ENCODE results near the gene KRT79.

Gene KRT79

DNA sequence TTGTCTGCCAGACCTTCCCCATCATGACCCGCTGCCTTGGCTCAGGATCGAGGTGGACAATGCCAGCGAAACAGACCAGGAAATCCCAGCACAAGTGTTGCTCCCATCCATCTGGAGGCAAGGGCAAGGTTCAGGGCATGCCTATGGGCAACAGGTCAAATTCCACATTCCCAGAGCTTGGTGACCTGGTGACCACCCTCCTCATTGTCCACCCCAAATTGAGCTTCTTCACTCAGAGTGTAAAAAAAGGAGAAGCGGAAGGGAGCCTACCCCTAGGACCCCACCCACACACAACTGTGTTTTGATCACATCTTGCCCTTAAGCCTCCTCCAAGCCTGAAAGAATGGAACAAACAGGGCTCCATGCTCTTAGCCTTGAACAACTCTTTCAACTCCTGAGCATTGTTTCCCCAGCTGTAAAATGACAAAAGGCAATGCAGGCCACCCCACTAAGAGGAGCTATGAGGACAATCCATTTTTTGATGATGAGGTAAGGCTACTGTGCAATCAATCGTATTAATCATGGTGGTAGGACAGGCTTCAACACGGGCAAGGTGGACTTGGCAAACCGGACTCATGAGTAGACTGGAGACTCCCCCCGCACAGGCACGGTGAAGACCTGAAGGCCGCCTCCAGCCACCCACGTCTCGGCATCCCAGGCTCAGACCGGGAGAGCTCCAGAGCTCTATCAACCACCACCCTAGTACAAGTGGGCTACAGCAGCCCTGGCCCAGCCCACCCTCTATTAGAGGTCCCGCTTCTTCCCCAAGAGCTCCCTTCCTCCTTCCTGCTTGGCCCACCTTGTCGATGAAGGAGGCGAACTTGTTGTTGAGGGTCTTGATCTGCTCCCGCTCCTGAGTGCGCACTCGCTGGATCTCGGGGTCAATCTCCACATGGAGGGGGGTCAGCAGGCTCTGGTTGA, 866 bp downstream of the KRT79 start:
- Mint-ChIP-seq H3K27me3 (no peaks in the 10 kb centered on the region), H3K27ac (no peak overlapping the region), H3K4me3 (no peak overlapping the region)

DNA sequence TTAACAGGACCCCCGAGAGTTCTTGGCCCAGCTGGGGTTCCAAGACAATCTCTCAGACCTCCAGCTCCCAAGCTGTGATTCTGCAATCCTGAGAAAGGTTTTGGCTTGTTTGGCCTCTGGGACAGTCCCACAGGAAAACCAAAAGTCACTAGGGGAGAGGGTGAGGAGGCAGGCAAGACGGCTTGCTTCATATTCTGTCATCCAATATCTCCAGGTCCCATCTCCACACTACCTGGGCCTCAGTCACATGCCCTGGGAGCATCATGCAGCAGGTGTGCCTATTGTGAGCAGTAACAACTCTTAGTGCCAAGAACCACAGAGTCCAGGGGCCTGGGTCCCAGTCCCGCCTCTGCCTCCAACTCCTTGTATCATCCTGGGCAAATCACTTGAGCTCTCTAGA, 1.7 kb downstream of the KRT79 start:
- Mint-ChIP-seq H3K27me3 (no peaks in the 10 kb centered on the region), H3K4me3 (no peak overlapping the region), H3K27ac (no peak overlapping the region), H3K9me3 (no peaks in the 10 kb centered on the region), H3K4me1 (ENCODE audit: low read depth) (peaks cover 37% of the 10 kb centered on the region), H3K36me3 (ENCODE audit: low read depth) (no peaks in the 10 kb centered on the region)

More for the DNA sequence above, 866 bp downstream of the KRT79 start:
- H3K4me1 Mint-ChIP-seq (ENCODE audit: low read depth): peaks cover 42% of the 10 kb centered on the region
- no peaks in the 10 kb centered on the region for H3K9me3 Mint-ChIP-seq
- H3K36me3 Mint-ChIP-seq (ENCODE audit: low read depth): no peaks in the 10 kb centered on the region

- H3K36me3 Mint-ChIP-seq (ENCODE audit: low read depth): no peaks in the 10 kb centered on the region
- peaks cover 25% of the 10 kb centered on the region for H3K4me1 Mint-ChIP-seq (ENCODE audit: low read depth)
- H3K4me3 Mint-ChIP-seq: no peak overlapping the region
- no peaks in the 10 kb centered on the region for H3K9me3 Mint-ChIP-seq
- no peak overlapping the region for H3K27ac Mint-ChIP-seq
- no peaks in the 10 kb centered on the region for H3K27me3 Mint-ChIP-seq
These were observed 2.9 kb downstream of the KRT79 start for GRCh38 chr12:52831251-52831650.

GRCh38 chr12:52829986-52830770, 3.9 kb downstream of the KRT79 start:
- H3K27me3 Mint-ChIP-seq: no peaks in the 10 kb centered on the region
- no peak overlapping the region for H3K4me3 Mint-ChIP-seq
- H3K27ac Mint-ChIP-seq: no peak overlapping the region
- H3K4me1 Mint-ChIP-seq (ENCODE audit: low read depth): peaks cover 14% of the 10 kb centered on the region
- no peaks in the 10 kb centered on the region for H3K36me3 Mint-ChIP-seq (ENCODE audit: low read depth)
- no peaks in the 10 kb centered on the region for H3K9me3 Mint-ChIP-seq

DNA sequence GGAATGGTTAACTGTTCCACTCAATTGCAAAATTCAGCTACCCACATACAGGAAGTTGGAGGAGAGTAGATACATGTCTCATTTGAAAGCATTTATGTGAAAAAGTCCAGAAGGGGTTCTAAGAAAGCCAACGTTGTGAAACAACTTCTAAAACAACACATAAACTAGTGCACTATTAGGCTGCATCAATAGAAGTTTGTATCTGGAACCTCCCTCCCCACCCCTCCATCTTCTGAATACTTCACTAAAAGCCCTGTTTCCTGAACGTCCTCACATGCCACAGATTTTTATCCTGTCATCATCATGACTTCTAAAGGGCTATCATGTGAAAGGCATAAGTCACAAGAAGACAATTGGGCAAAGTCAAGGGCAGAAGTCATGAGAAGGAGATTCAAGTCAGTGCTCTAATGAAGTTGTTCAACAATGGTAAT, 5.5 kb downstream of the KRT79 start:
- no peaks in the 10 kb centered on the region for H3K36me3 Mint-ChIP-seq (ENCODE audit: low read depth)
- no peaks in the 10 kb centered on the region for H3K9me3 Mint-ChIP-seq
- H3K4me1 Mint-ChIP-seq (ENCODE audit: low read depth): peaks cover 8% of the 10 kb centered on the region
- H3K4me3 Mint-ChIP-seq: no peak overlapping the region
- H3K27ac Mint-ChIP-seq: no peak overlapping the region
- no peaks in the 10 kb centered on the region for H3K27me3 Mint-ChIP-seq

DNA sequence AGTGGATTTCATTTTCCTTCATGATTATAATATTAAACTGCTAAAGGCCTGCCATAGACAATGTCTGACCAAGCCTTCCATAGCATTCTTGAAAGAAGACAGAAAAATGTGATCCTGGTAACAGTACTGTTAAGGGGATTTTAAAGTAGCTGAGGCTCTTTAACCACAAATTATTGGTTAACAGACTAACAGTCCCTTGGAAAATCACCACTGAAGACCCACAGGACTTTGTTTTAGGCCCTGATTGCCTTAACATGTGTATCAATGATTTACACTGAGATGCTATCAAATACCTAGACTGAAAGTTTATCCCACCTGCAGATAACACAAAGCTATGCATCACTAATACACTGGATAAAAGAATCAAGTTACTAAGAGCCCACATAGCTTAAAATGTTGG, 6.0 kb downstream of the KRT79 start:
- Mint-ChIP-seq H3K9me3 (no peaks in the 10 kb centered on the region), H3K4me1 (ENCODE audit: low read depth) (peaks cover 8% of the 10 kb centered on the region), H3K27me3 (no peaks in the 10 kb centered on the region), H3K4me3 (no peak overlapping the region), H3K27ac (no peak overlapping the region), H3K36me3 (ENCODE audit: low read depth) (no peaks in the 10 kb centered on the region)

- Mint-ChIP-seq H3K27ac (no peak overlapping the region), H3K9me3 (no peaks in the 10 kb centered on the region), H3K36me3 (ENCODE audit: low read depth) (no peaks in the 10 kb centered on the region), H3K27me3 (no peaks in the 10 kb centered on the region), H3K4me3 (no peak overlapping the region), H3K4me1 (ENCODE audit: low read depth) (peaks cover 8% of the 10 kb centered on the region)
These were observed 6.5 kb downstream of the KRT79 start for GRCh38 chr12:52827499-52828090.

- Mint-ChIP-seq H3K27me3 (no peaks in the 10 kb centered on the region), H3K27ac (no peak overlapping the region), H3K36me3 (ENCODE audit: low read depth) (no peaks in the 10 kb centered on the region), H3K4me3 (no peak overlapping the region), H3K4me1 (ENCODE audit: low read depth) (peaks cover 8% of the 10 kb centered on the region), H3K9me3 (no peaks in the 10 kb centered on the region)
These were observed 7.3 kb downstream of the KRT79 start for GRCh38 chr12:52826611-52827498.

- H3K9me3 Mint-ChIP-seq: no peaks in the 10 kb centered on the region
- no peaks in the 10 kb centered on the region for H3K27me3 Mint-ChIP-seq
- H3K4me3 Mint-ChIP-seq: no peak overlapping the region
- H3K27ac Mint-ChIP-seq: no peak overlapping the region
- no peaks in the 10 kb centered on the region for H3K36me3 Mint-ChIP-seq (ENCODE audit: low read depth)
- H3K4me1 Mint-ChIP-seq (ENCODE audit: low read depth): peaks cover 8% of the 10 kb centered on the region
These were observed 8.2 kb downstream of the KRT79 start for GRCh38 chr12:52825961-52826360.

DNA sequence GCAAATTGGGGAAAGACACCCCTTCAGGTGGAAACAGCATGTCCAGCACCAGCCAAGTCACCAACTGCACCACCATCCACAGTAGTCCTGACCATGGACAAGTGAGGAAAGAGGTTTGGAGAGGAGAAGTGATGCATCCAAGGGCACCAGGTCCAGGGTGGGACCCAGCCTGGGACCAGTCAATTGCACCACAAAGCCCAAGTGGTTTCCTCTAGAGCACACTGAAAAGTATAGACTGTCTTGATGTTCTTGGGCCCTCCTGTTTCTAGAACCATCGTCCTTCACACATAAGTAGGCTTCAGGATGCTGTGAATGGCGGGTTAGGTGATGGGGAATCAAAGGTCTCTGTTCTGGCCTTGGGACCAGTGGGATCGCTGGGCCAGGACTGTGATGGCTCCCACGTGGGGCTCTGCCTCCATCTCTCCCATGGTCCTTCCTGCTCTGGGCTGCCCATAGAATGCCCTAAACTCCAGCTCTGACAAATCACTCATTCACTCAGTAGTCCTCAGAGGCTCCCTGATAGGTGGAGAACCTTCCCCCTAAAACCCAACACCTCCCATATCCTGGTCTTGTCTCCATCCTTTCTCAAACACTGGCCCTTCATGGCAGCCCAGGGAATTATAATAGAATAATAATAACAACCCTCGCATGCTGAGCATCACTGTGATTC, 9.2 kb downstream of the KRT79 start:
- H3K36me3 Mint-ChIP-seq (ENCODE audit: low read depth): no peaks in the 10 kb centered on the region

DNA sequence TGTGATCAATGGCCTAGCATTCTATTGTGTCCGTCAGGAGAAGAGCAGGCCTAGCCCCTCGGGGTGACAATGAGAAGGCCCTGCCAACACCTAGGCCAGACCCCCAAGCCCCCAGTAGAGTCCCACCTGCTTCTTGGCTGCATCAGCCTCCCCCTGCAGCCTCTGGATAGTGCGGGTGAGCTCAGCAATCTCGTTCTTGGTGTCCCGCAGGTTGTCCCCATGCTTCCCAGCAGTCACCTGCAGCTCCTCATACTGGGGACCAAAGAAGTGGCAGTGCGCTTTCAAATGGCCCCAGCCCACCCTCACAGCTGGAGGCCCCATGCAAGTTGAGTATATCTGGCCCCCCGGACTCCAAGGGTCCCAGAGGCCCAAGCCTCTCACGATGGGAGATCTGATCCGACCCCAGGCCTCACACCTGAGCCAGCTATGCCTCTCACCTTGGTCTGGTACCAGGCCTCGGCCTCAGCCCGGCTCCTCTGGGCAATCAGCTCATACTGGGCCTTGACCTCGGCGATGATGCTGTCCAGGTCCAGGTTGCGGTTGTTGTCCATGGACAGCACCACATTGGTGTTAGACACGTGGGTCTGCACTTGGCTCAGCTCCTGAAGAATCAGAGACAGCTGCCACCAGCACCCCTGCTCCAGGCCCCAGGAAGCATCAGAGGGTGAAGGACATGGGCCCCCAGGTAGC, 10.2 kb downstream of the KRT79 start:
- H3K27ac Mint-ChIP-seq: no peak overlapping the region
- H3K4me3 Mint-ChIP-seq: no peak overlapping the region
- H3K27me3 Mint-ChIP-seq: peaks cover 5% of the 10 kb centered on the region
- H3K36me3 Mint-ChIP-seq (ENCODE audit: low read depth): no peaks in the 10 kb centered on the region
- H3K9me3 Mint-ChIP-seq: no peaks in the 10 kb centered on the region
- peaks cover 7% of the 10 kb centered on the region for H3K4me1 Mint-ChIP-seq (ENCODE audit: low read depth)

More for the DNA sequence above, 9.2 kb downstream of the KRT79 start:
- Mint-ChIP-seq H3K4me3 (no peak overlapping the region), H3K27ac (no peak overlapping the region), H3K4me1 (ENCODE audit: low read depth) (peaks cover 8% of the 10 kb centered on the region), H3K27me3 (peaks cover 5% of the 10 kb centered on the region), H3K9me3 (no peaks in the 10 kb centered on the region)

GRCh38 chr12:52822771-52823510, 11.2 kb downstream of the KRT79 start:
- Mint-ChIP-seq H3K36me3 (ENCODE audit: low read depth) (no peaks in the 10 kb centered on the region), H3K9me3 (no peaks in the 10 kb centered on the region), H3K4me1 (ENCODE audit: low read depth) (peaks cover 2% of the 10 kb centered on the region), H3K27me3 (peaks cover 5% of the 10 kb centered on the region), H3K27ac (no peak overlapping the region), H3K4me3 (no peak overlapping the region)
